IMR-90 (cell line): Measurements from ENCODE around the gene FUCA2. TPM values are rescaled to one million over a fixed set of nuclear protein-coding genes. Genes with fewer than 3 reads are reported as not detected.

Experiments
- ATAC-seq: fragments of 200-7000 bp; cut with Tn5 transposase; 2 replicates; pipeline ENCODE4 v1.9.1; 2020; ENCODE audit warnings: low read depth, mild to moderate bottlenecking, moderate library complexity
- BruUV-seq: library from RNA; stranded (reverse); fragments of 400-500 nt; replicated peaks from 2 replicates; lab custom pipeline; 2021; lab: Mats Ljungman, UMichigan
- CTCF ChIA-PET: fragments of 300-600 bp; formaldehyde crosslinking; extraction: SDS; loops from one replicate; lab custom pipeline; 2021; ENCODE audit warnings: antibody characterized with exemption; lab: Yijun Ruan, JAX
- POLR2A ChIA-PET: fragments of 300-600 bp; sonication (Branson Sonifier 250); formaldehyde crosslinking; loops from one replicate; lab custom pipeline; 2022; ENCODE audit warnings: antibody characterized with exemption; ENCODE audit not compliant: unreplicated experiment; lab: Charles Lee
- DNase-seq: peaks from one replicate; pipeline ENCODE4 v3.0.0; 2013
- H2AFZ ChIP-seq: replicated peaks from 2 replicates; pipeline ENCODE3; 2013; ENCODE audit warnings: low read length, mild to moderate bottlenecking; ENCODE audit not compliant: poor library complexity
- H2AK5ac ChIP-seq: 2 replicates; pipeline ENCODE4 v1.6.1; 2013; ENCODE audit warnings: low read depth, low read length, inconsistent platforms
- H2AK9ac ChIP-seq: replicated peaks from 2 replicates; pipeline ENCODE3; 2013; ENCODE audit warnings: mild to moderate bottlenecking, low read depth, low read length, moderate library complexity; ENCODE audit not compliant: poor library complexity
- H2BK120ac ChIP-seq: 2 replicates; pipeline ENCODE4 v1.6.1; 2013; ENCODE audit warnings: low read depth, low read length, inconsistent platforms
- H2BK15ac ChIP-seq: 3 replicates; pipeline ENCODE4 v1.6.1; 2013; ENCODE audit warnings: low read depth, low read length, inconsistent platforms
- H2BK20ac ChIP-seq: 2 replicates; pipeline ENCODE4 v1.6.1; 2013; ENCODE audit warnings: low read depth, mild to moderate bottlenecking, inconsistent platforms, low read length, moderate library complexity
- H2BK5ac ChIP-seq: 2 replicates; pipeline ENCODE4 v1.6.1; 2013; ENCODE audit warnings: mild to moderate bottlenecking, low read depth, low read length, inconsistent platforms; ENCODE audit not compliant: poor library complexity, severe bottlenecking
- H3K14ac ChIP-seq: replicated peaks from 2 replicates; pipeline ENCODE4 v1.6.1; 2013; ENCODE audit warnings: low read depth, low read length, inconsistent platforms
- H3K18ac ChIP-seq: 2 replicates; pipeline ENCODE4 v1.6.1; 2013; ENCODE audit warnings: low read depth, low read length, control low read depth
- H3K23ac ChIP-seq: 2 replicates; pipeline ENCODE4 v1.6.1; 2013; ENCODE audit warnings: low read depth, low read length, inconsistent platforms
- H3K27ac ChIP-seq: 2 replicates; pipeline ENCODE4 v1.5.1; 2013; ENCODE audit warnings: mild to moderate bottlenecking, control low read depth, low read length; ENCODE audit not compliant: insufficient read depth
- H3K27me3 ChIP-seq: 2 replicates; pipeline ENCODE4 v1.6.1; 2013; ENCODE audit warnings: low read length; ENCODE audit not compliant: control insufficient read depth, insufficient read depth
- H3K36me3 ChIP-seq: 2 replicates; pipeline ENCODE4 v1.6.1; 2013; ENCODE audit warnings: low read length, mixed read lengths; ENCODE audit not compliant: control insufficient read depth, insufficient read depth
- H3K4ac ChIP-seq: 2 replicates; pipeline ENCODE4 v1.6.1; 2013; ENCODE audit warnings: low read depth, low read length, inconsistent platforms
- H3K4me1 ChIP-seq: 2 replicates; pipeline ENCODE4 v1.6.1; 2013; ENCODE audit warnings: low read length, mixed read lengths; ENCODE audit not compliant: control insufficient read depth, insufficient read depth
- H3K4me2 ChIP-seq: 2 replicates; pipeline ENCODE4 v1.6.1; 2013; ENCODE audit warnings: low read depth, mild to moderate bottlenecking, control low read depth, low read length, moderate library complexity
- H3K4me3 ChIP-seq: 2 replicates; pipeline ENCODE4 v1.5.1; 2013; ENCODE audit warnings: low read depth, mild to moderate bottlenecking, control low read depth, low read length, moderate library complexity; ENCODE audit not compliant: insufficient read depth
- H3K56ac ChIP-seq: 2 replicates; pipeline ENCODE4 v1.6.1; 2013; ENCODE audit warnings: low read length, inconsistent platforms; ENCODE audit not compliant: insufficient read depth; ENCODE audit errors: extremely low read depth
- H3K79me1 ChIP-seq, 2 experiments: 2 replicates each; pipeline ENCODE4 v1.6.1; 2013; ENCODE audit warnings: low read length in 2 of 2, inconsistent platforms in 1 of 2, low read depth in 1 of 2
- H3K9ac ChIP-seq: 2 replicates; pipeline ENCODE4 v1.6.1; 2013; ENCODE audit warnings: low read depth, low read length, control low read depth
- H3K9me1 ChIP-seq: 2 replicates; pipeline ENCODE4 v1.6.1; 2013; ENCODE audit warnings: low read length, inconsistent platforms; ENCODE audit not compliant: insufficient read depth
- H3K9me3 ChIP-seq: 2 replicates; pipeline ENCODE4 v1.6.1; 2013; ENCODE audit warnings: low read length; ENCODE audit not compliant: control insufficient read depth, insufficient read depth
- H4K20me1 ChIP-seq: 2 replicates; pipeline ENCODE4 v1.6.1; 2013; ENCODE audit warnings: low read length, inconsistent platforms; ENCODE audit not compliant: insufficient read depth
- H4K5ac ChIP-seq: 2 replicates; pipeline ENCODE4 v1.6.1; 2013; ENCODE audit warnings: mild to moderate bottlenecking, low read depth, low read length, control low read depth
- H4K8ac ChIP-seq, 2 experiments: 2 replicates each; pipeline ENCODE4 v1.6.1; 2013; ENCODE audit warnings: low read depth in 2 of 2, low read length in 2 of 2, control low read depth in 1 of 2, inconsistent platforms in 1 of 2
- H4K91ac ChIP-seq: 2 replicates; pipeline ENCODE4 v1.6.1; 2013; ENCODE audit warnings: low read depth, low read length, inconsistent platforms; ENCODE audit not compliant: insufficient read depth
- NFE2L2 ChIP-seq: fragments of 150-350 bp; IDR thresholded peaks from 2 replicates; pipeline ENCODE4 v1.6.1; 2016; ENCODE audit warnings: low read depth, mild to moderate bottlenecking, low read length
- POLR2A ChIP-seq: IDR thresholded peaks from 2 replicates; pipeline ENCODE4 v1.6.1; 2012; ENCODE audit warnings: mild to moderate bottlenecking, low read depth, low read length
- WGBS, 2 experiments: methylation state at CpG; one replicate each; pipeline versions ENCODE4 v1.1.5 to v1.1.7; 2013; ENCODE audit warnings: missing lambda C conversion rate in 2 of 2; ENCODE audit not compliant: insufficient read length in 1 of 2; ENCODE audit errors: extremely low coverage in 2 of 2; 5-methylcytosine and 5-hydroxymethylcytosine counted together
- dilution Hi-C: fragments of 300-500 bp; cut with HindIII; formaldehyde crosslinking; loops from one replicate; pipeline ENCODE4 v1.14.3; 2018; ENCODE audit warnings: low sequenced_read_pairs; ENCODE audit not compliant: unreplicated experiment
- in situ Hi-C: fragments of 300-500 bp; cut with MboI; formaldehyde crosslinking; loops from 3 replicates; pipeline ENCODE4 v1.14.3; 2019; ENCODE audit warnings: low sequenced_read_pairs, inconsistent platforms, mixed read lengths
- intact Hi-C: fragments of 100-400 bp; cut with micrococcal nuclease; formaldehyde crosslinking; loops from 2 replicates; pipeline ENCODE4 v1.10.0; 2022
- polyA plus RNA-seq, 3 experiments: library from polyadenylated mRNA; depleted of rRNA; stranded (reverse); fragments of >200 nt; gene quantifications; 2 replicates each; pipeline ENCODE4 v1.2.3, GENCODE V29; 2012; ENCODE audit warnings: low replicate concordance in 1 of 3
- total RNA-seq: library from RNA; depleted of rRNA; stranded (reverse); fragments of >200 nt; gene quantifications from 2 replicates; pipeline ENCODE4 v1.2.3, GENCODE V29; 2012

FUCA2 gene
- total and polyA plus RNA-seq, 2 of the 4 experiments (the other 2 are of a cell fraction) = 44.1 to 47.4 TPM

GRCh38 chr6:143549949-143550268 lies 38.4 kb upstream of the FUCA2 start:
- Histone ChIP-seq H3K14ac (no peak overlapping the region; the same call in 1 of the 2 replicates), H4K5ac (no peak overlapping the region), H3K9ac (no peak overlapping the region), H3K9me3 (no peaks in the 10 kb centered on the region), H2BK15ac (no peak overlapping the region), H3K56ac (no peak overlapping the region), H2BK5ac (no peak overlapping the region), H2BK120ac (no peak overlapping the region), H3K4ac (no peak overlapping the region), H3K79me1 (peaks cover 17 to 21% of the 10 kb centered on the region in 2 experiments; a peak in 3 of 4 replicates), H3K4me2 (no peak overlapping the region), H3K9me1 (no peaks in the 10 kb centered on the region), H2AK9ac (peak overlapping the region; percentile 66), H2AFZ (peak overlapping the region; percentile 7), H4K8ac (no peak overlapping the region), H3K4me1 (peaks cover 5% of the 10 kb centered on the region; the same call in 1 of the 2 replicates), H3K36me3 (no peaks in the 10 kb centered on the region; the same call in 1 of the 2 replicates), H3K27ac (no peak overlapping the region), H4K91ac (no peak overlapping the region), H3K23ac (no peak overlapping the region), H2AK5ac (no peak overlapping the region), H3K4me3 (no peak overlapping the region), H3K27me3 (no peaks in the 10 kb centered on the region), H3K18ac (no peak overlapping the region), H2BK20ac (no peak overlapping the region), H4K20me1 (no peaks in the 10 kb centered on the region)
- no peak for TF ChIP-seq NFE2L2
- TF ChIP-seq POLR2A = no peak
- no CpG with 5 or more reads among the region's 4 CpGs for WGBS, 2 experiments
- intact Hi-C loops = no loop called here
- POLR2A ChIA-PET = no interaction called here
- in situ Hi-C loops = no loop called here
- CTCF ChIA-PET = no interaction called here
- DNase-seq (no peak), ATAC-seq (no peak)
- dilution Hi-C loops = no loop called here
- no TSS peak for BruUV-seq
